Keratinocyte (primary cell): Measurements from ENCODE around the gene SMPD4. TPM values are rescaled to one million over a fixed set of nuclear protein-coding genes. Genes with fewer than 3 reads are reported as not detected.
"Not testable (repeated sequence)": the region's sequence is repeated elsewhere in the genome, so short reads cannot be mapped to it uniquely, and the experiment has no call there.

ENCODE experiments used
- DNase-seq: peaks from one replicate; pipeline ENCODE4 v3.0.0-alpha.2; 2011; ENCODE audit warnings: low read depth, missing footprints, low spot score
- FAIRE-seq: peaks from 2 replicates; lab custom pipeline; 2011; peaks lifted over from hg19 to GRCh38; lab: Jason Lieb, UNC
- H2AFZ ChIP-seq: 2 replicates; pipeline ENCODE4 v1.6.0; 2012; ENCODE audit warnings: low read length, control low read depth, inconsistent platforms; ENCODE audit not compliant: control insufficient read depth
- H3K27ac ChIP-seq: 2 replicates; pipeline ENCODE4 v1.5.1; 2011; ENCODE audit warnings: low read length; ENCODE audit not compliant: control insufficient read depth, insufficient read depth
- H3K27me3 ChIP-seq: 3 replicates; pipeline ENCODE4 v1.6.0; 2011; ENCODE audit warnings: low read length; ENCODE audit not compliant: control insufficient read depth, insufficient read depth; ENCODE audit errors: extremely low read depth
- H3K36me3 ChIP-seq, 2 experiments: 2 replicates in 1 of 2; 3 replicates in 1 of 2; pipeline ENCODE4 v1.5.1; 2011; ENCODE audit warnings: low read length in 2 of 2, mild to moderate bottlenecking in 1 of 2; ENCODE audit not compliant: control insufficient read depth in 2 of 2, insufficient read depth in 2 of 2; ENCODE audit errors: extremely low read depth in 1 of 2
- H3K4me1 ChIP-seq: 3 replicates; pipeline ENCODE4 v1.5.1; 2011; ENCODE audit warnings: low read length; ENCODE audit not compliant: control insufficient read depth, insufficient read depth; ENCODE audit errors: extremely low read depth
- H3K4me2 ChIP-seq: 3 replicates; pipeline ENCODE4 v1.6.0; 2011; ENCODE audit warnings: low read depth, low read length; ENCODE audit not compliant: control insufficient read depth, insufficient read depth; ENCODE audit errors: extremely low read depth
- H3K4me3 ChIP-seq, 3 experiments: fragments of 200-600 bp in 1 of 3; sonication (generic) in 1 of 3; 2 replicates in 2 of 3; 3 replicates in 1 of 3; pipeline ENCODE4 v1.5.1; 2011 to 2016; ENCODE audit warnings: low read length in 3 of 3, mild to moderate bottlenecking in 3 of 3, control low read depth in 2 of 3, inconsistent platforms in 1 of 3, low read depth in 1 of 3, mixed read lengths in 1 of 3, mixed run types in 1 of 3, moderate library complexity in 1 of 3; ENCODE audit not compliant: control insufficient read depth in 2 of 3, insufficient read depth in 2 of 3; ENCODE audit errors: extremely low read depth in 1 of 3
- H3K79me2 ChIP-seq: 2 replicates; pipeline ENCODE4 v1.6.0; 2012; ENCODE audit warnings: low read length; ENCODE audit not compliant: control insufficient read depth, insufficient read depth
- H3K9ac ChIP-seq: 3 replicates; pipeline ENCODE4 v1.6.0; 2011; ENCODE audit warnings: low read length; ENCODE audit not compliant: control insufficient read depth, insufficient read depth; ENCODE audit errors: extremely low read depth
- H3K9me1 ChIP-seq: 3 replicates; pipeline ENCODE4 v1.6.0; 2011; ENCODE audit warnings: low read length; ENCODE audit not compliant: control insufficient read depth, insufficient read depth; ENCODE audit errors: extremely low read depth
- H3K9me3 ChIP-seq: 2 replicates; pipeline ENCODE4 v1.5.1; 2012; ENCODE audit warnings: low read depth, low read length; ENCODE audit not compliant: control insufficient read depth
- H4K20me1 ChIP-seq: 3 replicates; pipeline ENCODE4 v1.6.0; 2011; ENCODE audit warnings: low read length; ENCODE audit not compliant: control insufficient read depth, insufficient read depth; ENCODE audit errors: extremely low read depth
- CTCF ChIP-seq, 3 experiments: IDR thresholded peaks in 1 of 3; conservative IDR thresholded peaks in 1 of 3; optimal IDR thresholded peaks in 1 of 3; 2 replicates in 2 of 3; 3 replicates in 1 of 3; pipeline versions ENCODE3 to v1.5.1; 2011; ENCODE audit warnings: low read length in 3 of 3, mild to moderate bottlenecking in 3 of 3, moderate library complexity in 2 of 3, control low read depth in 1 of 3, inconsistent platforms in 1 of 3; ENCODE audit not compliant: insufficient read depth in 2 of 3; ENCODE audit errors: extremely low read depth in 1 of 3
- EZH2 ChIP-seq: IDR thresholded peaks from one replicate; pipeline ENCODE4 v1.6.1; 2012; ENCODE audit warnings: inconsistent platforms, mild to moderate bottlenecking, low read length, moderate library complexity
- dilution Hi-C: fragments of 300-500 bp; cut with MboI; formaldehyde crosslinking; loops from one replicate; pipeline ENCODE4 v1.7.0; 2020; ENCODE audit warnings: low sequenced_read_pairs; ENCODE audit not compliant: extremely low pct_ligation_motif_present
- polyA plus RNA-seq, 5 experiments: library from polyadenylated mRNA; depleted of rRNA in 3 of 5; stranded (reverse) in 3 of 5; stranded (forward) in 1 of 5; unstranded in 1 of 5; fragments of >200 nt; gene quantifications; 1 replicate in 1 of 5; 2 replicates in 3 of 5; 3 replicates in 1 of 5; pipeline versions ENCODE4 v1.2.1 to v1.2.3, GENCODE V29; 2011 to 2012; ENCODE audit warnings: missing spikeins in 2 of 5, low read depth in 1 of 5, low replicate concordance in 1 of 5

Gene SMPD4
- polyA plus RNA-seq, 1 donor (not counting 4 experiments of a cell fraction or from before 2014, with no cell fraction given) = 23.8 TPM

GRCh38 chr2:130192451-130192850 lies 11.0 kb upstream of the SMPD4 start:
- H3K36me3 ChIP-seq, H3K9ac ChIP-seq, H3K9me1 ChIP-seq, H2AFZ ChIP-seq, H4K20me1 ChIP-seq, FAIRE-seq, H3K79me2 ChIP-seq, H3K27me3 ChIP-seq, H3K4me2 ChIP-seq, H3K4me1 ChIP-seq, H3K27ac ChIP-seq, H3K9me3 ChIP-seq, DNase-seq, dilution Hi-C loops, H3K4me3 ChIP-seq: not testable (repeated sequence)

- dilution Hi-C loops, H3K9me3 ChIP-seq, H3K4me3 ChIP-seq, H3K9ac ChIP-seq, H3K79me2 ChIP-seq, H3K4me2 ChIP-seq, H3K36me3 ChIP-seq, FAIRE-seq, H3K27me3 ChIP-seq, H3K4me1 ChIP-seq, DNase-seq, H3K27ac ChIP-seq, H2AFZ ChIP-seq, H3K9me1 ChIP-seq, H4K20me1 ChIP-seq: not testable (repeated sequence)
Measured at GRCh38 chr2:130191319-130191718, 9.9 kb upstream of the SMPD4 start.

- H3K9me1 ChIP-seq = no peaks in the 10 kb centered on the region
- H3K9ac ChIP-seq = no peak overlapping the region
- no peak overlapping the region for H3K4me3 ChIP-seq
- H3K27me3 ChIP-seq = no peaks in the 10 kb centered on the region
- no peak overlapping the region for H3K27ac ChIP-seq
- DNase-seq (no peak), FAIRE-seq (no peak)
- H2AFZ ChIP-seq = no peak overlapping the region
- no peaks in the 10 kb centered on the region for H3K9me3 ChIP-seq
- H3K4me1 ChIP-seq = no peaks in the 10 kb centered on the region
- no peak overlapping the region for H3K4me2 ChIP-seq
- H3K36me3 ChIP-seq = peaks cover 0 to 1% of the 10 kb centered on the region in 2 experiments
- dilution Hi-C loops = no loop called here
- peaks cover 7% of the 10 kb centered on the region for H3K79me2 ChIP-seq
- TF ChIP-seq CTCF (optimal IDR thresholded peaks at IDR 0.05 in 1 of 3, IDR thresholded peaks at IDR 0.05 in 1 of 3, conservative IDR thresholded peaks at IDR 0.05 in 1 of 3; ENCODE audit: extremely low read depth in 1 of 3, insufficient read depth in 2 of 3, low read length in 3 of 3) (no peak), EZH2 (no peak)
- no peaks in the 10 kb centered on the region for H4K20me1 ChIP-seq
Measured at GRCh38 chr2:130190237-130190636, 8.8 kb upstream of the SMPD4 start.

- H4K20me1 ChIP-seq, H3K9ac ChIP-seq, H3K27ac ChIP-seq, H3K4me3 ChIP-seq, H2AFZ ChIP-seq, H3K9me3 ChIP-seq, DNase-seq, H3K27me3 ChIP-seq, H3K4me1 ChIP-seq, dilution Hi-C loops, H3K4me2 ChIP-seq, H3K36me3 ChIP-seq, H3K9me1 ChIP-seq, FAIRE-seq: not testable (repeated sequence)
- H3K79me2 ChIP-seq = peaks cover 16% of the 10 kb centered on the region
Measured at GRCh38 chr2:130188958-130189357, 7.6 kb upstream of the SMPD4 start.
